GM10248 (cell line): ENCODE data around the gene UNK.

Experiments used
- CTCF ChIA-PET: fragments of 300-600 bp; sonication (Branson Sonifier 250); formaldehyde crosslinking; extraction: SDS; loops from one replicate; lab custom pipeline; 2021; ENCODE audit warnings: antibody characterized with exemption; lab: Yijun Ruan, JAX
- POLR2A ChIA-PET: fragments of 350-650 bp; sonication (Branson Sonifier 250); formaldehyde crosslinking; extraction: SDS; loops from one replicate; lab custom pipeline; 2020; ENCODE audit warnings: antibody characterized with exemption; lab: Yijun Ruan, JAX
- DNase-seq: peaks from one replicate; pipeline ENCODE4 v3.0.0; 2012; ENCODE audit errors: extremely low spot score
- CTCF ChIP-seq: IDR thresholded peaks from 2 replicates; pipeline ENCODE4 v1.5.1; 2012; ENCODE audit warnings: mild to moderate bottlenecking, low read depth; ENCODE audit errors: extremely low read depth, missing control alignments, control extremely low read depth

The UNK gene

GRCh38 chr17:75820094-75821080 lies 35.8 kb downstream of the UNK start:
- POLR2A ChIA-PET = interaction anchor here (0.8 kb wide), 1 partner anchor 40 kb away, joined by 5 read pairs; no protein-coding TSS in a partner anchor
- DNase-seq = no peak
- CTCF ChIA-PET = interaction anchor here (1.4 kb wide), 1 partner anchor 9 kb away, joined by 6 read pairs; no protein-coding TSS in a partner anchor
- no peak for TF ChIP-seq CTCF

DNA sequence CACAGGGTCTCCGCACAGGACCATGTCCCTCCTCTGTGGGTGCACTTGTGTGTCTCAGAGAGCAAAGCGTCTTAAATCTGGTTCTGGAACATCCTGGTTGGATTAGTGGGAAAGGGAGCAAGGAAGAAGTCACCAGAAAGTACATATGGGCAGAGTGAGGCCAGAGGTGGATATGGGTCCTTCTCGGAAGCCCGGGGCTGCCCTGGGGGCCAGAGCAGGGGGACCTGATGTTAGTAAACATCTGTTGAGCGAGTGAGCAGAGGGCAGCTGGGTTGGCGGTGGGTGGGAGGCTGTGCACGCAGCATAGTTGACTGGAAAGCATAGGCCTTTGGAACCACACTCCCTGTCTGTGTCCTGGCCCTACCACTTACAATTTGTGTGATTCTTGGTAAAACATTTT lies 36.9 kb downstream of the UNK start:
- DNase-seq = no peak
- POLR2A ChIA-PET = interaction anchor here (0.5 kb wide), 1 partner anchor 17 kb away, joined by 4 read pairs; no protein-coding TSS in a partner anchor
- CTCF ChIA-PET = interaction anchor here (1.4 to 2.7 kb wide), 2 partner anchors 8 to 15 kb away, joined by 6 to 15 read pairs; no protein-coding TSS in a partner anchor
- no peak for TF ChIP-seq CTCF

GRCh38 chr17:75822119-75822799 lies 37.7 kb downstream of the UNK start:
- DNase-seq = no peak
- ChIA-PET POLR2A (no interaction called here), CTCF (interaction anchor here (1.2 to 11.5 kb wide), 5 partner anchors 15 to 189 kb away, joined by 3 to 135 read pairs (median 4); partner anchors contain the start of genes GALK1, SMIM5 and UNC13D)
- TF ChIP-seq CTCF = no peak

- no peak for DNase-seq
- CTCF ChIA-PET = interaction anchor here (1.2 to 11.5 kb wide), 6 partner anchors 8 to 190 kb away, joined by 3 to 135 read pairs (median 4); partner anchors contain the start of genes GALK1, SMIM5 and UNC13D
- TF ChIP-seq CTCF = no peak
- POLR2A ChIA-PET = no interaction called here
These were observed 38.2 kb downstream of the UNK start for GRCh38 chr17:75822800-75823166.

DNA sequence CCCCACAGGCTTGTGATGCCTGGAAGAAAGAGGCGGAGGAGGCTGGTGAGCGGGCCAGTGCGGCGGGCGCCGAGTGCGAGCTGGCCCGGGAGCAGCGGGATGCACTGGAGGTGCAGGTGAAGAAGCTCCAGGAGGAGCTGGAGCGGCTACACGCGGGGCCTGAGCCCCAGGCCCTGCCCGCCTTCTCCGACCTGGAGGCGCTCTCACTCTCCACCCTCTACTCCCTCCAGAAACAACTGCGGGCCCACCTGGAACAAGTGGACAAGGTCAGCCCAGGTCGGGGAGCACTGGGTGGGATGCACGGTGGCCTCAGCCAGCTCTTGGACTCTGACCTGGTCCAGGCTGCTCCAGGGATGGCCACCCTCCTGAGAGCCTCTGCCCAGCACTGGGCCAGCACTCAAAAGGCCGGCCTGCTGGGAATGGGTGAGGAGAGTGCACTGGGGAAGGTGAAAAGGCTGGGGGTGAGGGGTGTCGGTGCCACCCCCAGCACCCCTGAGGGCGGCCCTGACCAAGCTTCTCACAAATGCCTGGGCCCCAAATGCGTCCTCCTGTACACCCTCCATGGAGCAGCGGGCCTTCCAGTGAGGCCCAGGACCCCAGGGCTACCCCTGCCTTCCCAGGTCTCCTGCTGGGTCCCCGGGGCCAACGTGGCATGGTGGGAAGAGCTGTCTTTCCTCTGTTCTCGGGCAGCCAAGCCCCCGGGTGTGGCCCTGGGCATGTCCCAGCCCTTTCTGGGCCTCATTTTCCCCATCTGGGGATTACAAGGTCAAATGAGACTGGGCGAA lies 38.8 kb downstream of the UNK start:
- ChIA-PET POLR2A (no interaction called here), CTCF (interaction anchor here (1.2 to 11.5 kb wide), 8 partner anchors 8 to 190 kb away, joined by 3 to 135 read pairs (median 4); partner anchors contain the start of genes GALK1, SMIM5, TRIM65 and UNC13D)
- no peak for DNase-seq
- TF ChIP-seq CTCF = no peak

DNA sequence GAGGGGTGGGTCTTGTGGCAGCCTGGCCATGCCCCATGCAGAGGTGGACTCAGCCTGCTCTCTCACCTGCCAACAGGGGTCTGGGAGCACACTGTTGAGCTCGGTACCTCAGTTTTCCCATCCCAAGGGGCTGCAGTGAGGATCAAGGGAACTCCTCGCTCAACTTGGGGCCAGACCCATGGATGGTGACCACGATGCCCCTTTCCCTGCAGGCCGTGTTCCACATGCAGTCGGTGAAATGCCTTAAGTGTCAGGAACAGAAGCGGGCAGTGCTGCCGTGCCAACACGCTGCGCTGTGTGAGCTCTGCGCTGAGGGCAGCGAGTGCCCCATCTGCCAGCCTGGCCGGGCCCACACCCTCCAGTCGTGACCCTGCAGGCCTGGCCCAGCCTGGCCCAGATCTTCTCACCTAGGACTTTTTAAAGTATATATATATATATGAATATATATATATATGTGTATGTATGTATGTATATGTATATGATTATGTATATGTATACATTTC lies 39.5 kb downstream of the UNK start:
- DNase-seq = no peak
- CTCF ChIA-PET = interaction anchor here (1.2 to 11.5 kb wide), 9 partner anchors 9 to 73 kb away, joined by 3 to 135 read pairs (median 7); partner anchors contain the start of genes GALK1, TRIM65 and UNC13D

More for the DNA sequence above, 39.5 kb downstream of the UNK start:
- POLR2A ChIA-PET = no interaction called here
- TF ChIP-seq CTCF = no peak
